Large intestine (tissue), 3 donors: Measurements from ENCODE around the gene MOG. TPM values are rescaled to one million over a fixed set of nuclear protein-coding genes. Genes with fewer than 3 reads are reported as not detected.
"Not testable (repeated sequence)": the region's sequence is repeated elsewhere in the genome, so short reads cannot be mapped to it uniquely, and the experiment has no call there.

Source experiments
- DNase-seq, 2 donors: peaks; one replicate each; pipeline versions ENCODE4 v3.0.0 to v3.0.0-alpha.2; 2013
- H3K27ac ChIP-seq: one replicate; pipeline ENCODE4 v1.5.1; 2013; ENCODE audit warnings: low read length
- H3K27me3 ChIP-seq: 2 replicates; pipeline ENCODE4 v1.6.1; 2013; ENCODE audit warnings: low read length; ENCODE audit not compliant: control insufficient read depth, insufficient read depth
- H3K36me3 ChIP-seq: 2 replicates; pipeline ENCODE4 v1.6.1; 2013; ENCODE audit warnings: low read length; ENCODE audit not compliant: control insufficient read depth, insufficient read depth
- H3K4me1 ChIP-seq: one replicate; pipeline ENCODE4 v1.6.1; 2013; ENCODE audit warnings: low read length; ENCODE audit not compliant: control insufficient read depth, insufficient read depth
- H3K4me3 ChIP-seq: one replicate; pipeline ENCODE4 v1.5.1; 2013; ENCODE audit warnings: low read length
- H3K9me3 ChIP-seq: one replicate; pipeline ENCODE4 v1.6.1; 2013; ENCODE audit warnings: mild to moderate bottlenecking, low read depth, low read length, moderate library complexity; ENCODE audit not compliant: control insufficient read depth
- WGBS: methylation state at CpG from one replicate; pipeline ENCODE4 v1.1.5; 2013; ENCODE audit warnings: low lambda C conversion rate; ENCODE audit not compliant: insufficient coverage; 5-methylcytosine and 5-hydroxymethylcytosine counted together
- polyA plus RNA-seq: library from polyadenylated mRNA; unstranded; fragments of 120-200 nt; gene quantifications from one replicate; pipeline ENCODE4 v1.2.1, GENCODE V29; 2013

Gene MOG
- polyA plus RNA-seq, 1 donor, result 0.04 TPM

DNA sequence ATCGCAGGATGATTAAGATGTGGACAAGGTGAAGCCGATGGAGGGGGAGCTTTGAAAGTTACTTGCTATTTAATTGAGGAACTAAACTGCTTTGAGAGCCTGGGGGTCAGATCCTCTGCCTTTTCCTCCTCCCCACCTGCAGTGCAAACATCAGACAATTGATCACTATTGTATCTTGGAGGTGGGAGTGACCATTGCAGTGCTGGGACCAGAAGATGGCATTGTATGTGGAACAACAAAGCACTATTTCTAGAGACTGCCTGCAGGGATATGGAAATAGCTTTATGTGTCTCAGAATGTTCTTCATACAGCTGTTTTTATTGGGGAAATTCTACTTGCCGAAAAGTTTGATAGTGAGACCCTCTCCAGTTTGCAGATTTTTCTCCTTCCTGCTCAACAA is 4.2 kb downstream of the MOG start:
- no CpG with 5 or more reads among the region's 3 CpGs for WGBS
- H3K27me3 ChIP-seq, result peaks cover 28% of the 10 kb centered on the region
- H3K9me3 ChIP-seq, result no peaks in the 10 kb centered on the region
- no peaks in the 10 kb centered on the region for H3K4me1 ChIP-seq
- no peaks in the 10 kb centered on the region for H3K36me3 ChIP-seq
- H3K27ac ChIP-seq, result no peak overlapping the region
- no peak for DNase-seq
- H3K4me3 ChIP-seq, result no peak overlapping the region

DNA sequence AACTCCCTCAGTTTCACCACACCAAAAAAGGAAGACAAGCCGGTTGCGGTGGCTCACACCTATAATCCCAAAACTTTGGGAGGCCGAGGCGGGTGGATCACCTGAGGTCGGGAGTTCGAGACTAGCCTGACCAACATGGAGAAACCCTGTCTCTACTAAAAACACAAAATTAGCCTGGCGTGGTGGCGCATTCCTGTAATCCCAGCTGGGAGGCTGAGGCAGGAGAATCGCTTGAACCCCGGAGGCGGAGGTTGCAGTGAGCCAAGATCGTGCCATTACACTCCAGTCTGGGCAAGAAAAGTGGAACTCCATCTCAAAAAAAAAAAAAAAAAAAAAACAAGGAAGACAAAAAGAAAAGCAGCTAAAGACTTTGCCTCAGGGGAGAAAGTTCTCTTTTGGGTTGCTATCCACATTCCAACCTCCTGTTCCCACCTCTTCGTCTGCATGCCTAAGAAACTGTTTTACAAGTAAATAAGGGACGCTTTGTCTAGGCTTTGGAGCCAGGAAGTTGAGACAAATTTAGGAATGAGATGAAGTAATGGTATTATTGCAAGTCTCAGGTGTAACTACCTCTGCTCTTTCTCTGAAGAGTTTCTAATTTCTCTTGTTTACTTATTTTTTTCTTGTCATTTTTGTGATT is 4.7 kb downstream of the MOG start:
- peaks cover 30% of the 10 kb centered on the region for H3K27me3 ChIP-seq
- not testable (repeated sequence) for H3K4me1 ChIP-seq, H3K4me3 ChIP-seq, H3K36me3 ChIP-seq, H3K9me3 ChIP-seq, H3K27ac ChIP-seq, DNase-seq
- no CpG with 5 or more reads among the region's 14 CpGs for WGBS

DNA sequence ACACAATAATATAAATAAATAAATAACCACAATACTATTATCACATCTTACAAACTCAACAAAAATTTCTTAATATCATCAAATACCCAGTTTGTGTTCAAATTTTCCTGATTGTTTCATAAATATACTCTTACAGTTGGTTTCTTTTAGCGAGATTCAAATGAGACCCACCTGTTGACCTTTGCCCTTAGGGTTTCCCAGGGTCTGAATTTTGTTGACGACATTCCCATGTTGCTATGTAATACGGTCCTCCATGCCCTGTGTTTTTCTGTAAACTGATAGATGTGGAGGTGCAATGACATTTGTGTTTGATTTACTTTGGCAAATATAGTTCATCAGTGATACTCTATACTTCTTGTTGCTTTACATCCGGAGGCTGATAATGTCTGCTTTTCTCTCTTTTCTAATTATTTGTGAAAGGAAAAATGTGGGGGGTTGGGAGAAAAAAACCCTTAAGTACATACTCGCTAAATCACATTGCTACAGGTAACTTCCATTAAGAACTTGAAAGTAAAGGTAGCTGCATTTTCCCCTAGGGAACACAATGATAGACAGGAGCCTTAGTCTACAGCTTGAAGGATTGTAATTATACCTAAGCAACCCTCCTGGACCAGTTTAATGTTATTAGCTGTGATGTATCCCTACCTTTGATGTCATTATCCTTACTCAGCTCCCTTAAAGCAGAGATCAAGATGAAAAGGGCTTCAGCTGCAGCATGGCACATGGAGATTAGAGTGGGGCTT is 6.6 kb downstream of the MOG start:
- Histone ChIP-seq H3K27me3 (peaks cover 28% of the 10 kb centered on the region), H3K4me3 (no peak overlapping the region), H3K27ac (no peak overlapping the region), H3K36me3 (no peaks in the 10 kb centered on the region), H3K4me1 (no peaks in the 10 kb centered on the region), H3K9me3 (no peaks in the 10 kb centered on the region)
- WGBS, result no CpG with 5 or more reads among the region's 5 CpGs
- DNase-seq, result no peak

DNA sequence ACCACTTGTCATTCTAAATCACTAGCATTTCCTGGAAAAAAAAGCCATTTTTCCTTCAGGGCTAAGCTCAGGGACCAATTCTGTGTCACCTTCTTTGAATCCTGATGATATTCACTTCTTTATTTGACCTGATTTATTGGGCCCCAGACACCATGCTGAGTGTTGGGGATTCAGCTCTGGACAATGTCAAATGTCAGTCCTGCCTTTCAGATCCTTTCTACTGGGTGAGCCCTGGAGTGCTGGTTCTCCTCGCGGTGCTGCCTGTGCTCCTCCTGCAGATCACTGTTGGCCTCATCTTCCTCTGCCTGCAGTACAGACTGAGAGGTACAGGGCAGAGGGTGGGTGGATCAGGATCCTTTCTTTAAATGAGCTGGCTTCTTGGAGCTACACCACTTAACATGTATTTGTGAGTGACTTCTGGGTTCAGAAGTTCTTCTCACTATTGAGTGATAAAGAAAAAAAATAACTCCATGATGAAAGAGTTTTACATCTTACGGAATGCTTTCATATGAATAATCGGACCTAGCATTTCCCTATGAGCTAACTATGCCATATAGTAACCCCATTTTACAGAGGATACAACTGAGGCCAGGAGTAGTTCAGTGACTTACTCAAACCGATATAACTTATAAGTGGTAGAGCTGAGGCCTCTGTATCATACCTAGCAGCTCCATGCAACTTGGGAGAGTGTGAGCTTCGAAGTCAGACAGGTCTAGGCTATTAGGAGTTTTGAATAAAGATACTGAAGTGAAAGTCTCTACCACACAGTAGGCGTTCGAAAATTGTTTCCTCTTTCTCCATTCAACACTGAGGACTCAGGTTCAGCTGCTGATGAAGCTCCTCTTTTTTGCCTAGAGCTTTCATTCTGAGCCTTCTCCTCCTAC is 9.3 kb downstream of the MOG start:
- Histone ChIP-seq H3K4me3 (no peak overlapping the region), H3K27ac (no peak overlapping the region), H3K9me3 (no peaks in the 10 kb centered on the region), H3K4me1 (no peaks in the 10 kb centered on the region), H3K36me3 (no peaks in the 10 kb centered on the region), H3K27me3 (peaks cover 26% of the 10 kb centered on the region)
- WGBS, result 100% methylated on average over 1 of the region's 8 CpGs
- no peak for DNase-seq

DNA sequence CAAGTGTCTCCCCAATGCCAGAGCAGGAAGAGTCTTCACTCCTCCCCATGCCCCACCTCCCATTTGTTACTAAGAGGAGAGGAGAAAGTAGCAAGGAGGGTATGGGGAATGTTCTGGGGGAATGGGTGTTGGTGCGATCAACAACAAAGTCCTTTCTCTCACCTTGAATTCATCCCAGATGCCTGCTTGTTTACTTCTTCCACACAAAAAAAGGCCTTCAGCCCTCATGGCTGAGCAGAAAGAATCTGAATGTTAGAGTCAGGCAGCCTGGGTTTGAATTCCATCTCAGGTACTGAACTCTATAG is 9.9 kb downstream of the MOG start:
- no CpG with 5 or more reads among the region's 1 CpG for WGBS
- Histone ChIP-seq H3K9me3 (no peaks in the 10 kb centered on the region), H3K27ac (no peak overlapping the region), H3K4me3 (no peak overlapping the region), H3K27me3 (peaks cover 20% of the 10 kb centered on the region), H3K4me1 (no peaks in the 10 kb centered on the region), H3K36me3 (no peaks in the 10 kb centered on the region)
- DNase-seq, result no peak

DNA sequence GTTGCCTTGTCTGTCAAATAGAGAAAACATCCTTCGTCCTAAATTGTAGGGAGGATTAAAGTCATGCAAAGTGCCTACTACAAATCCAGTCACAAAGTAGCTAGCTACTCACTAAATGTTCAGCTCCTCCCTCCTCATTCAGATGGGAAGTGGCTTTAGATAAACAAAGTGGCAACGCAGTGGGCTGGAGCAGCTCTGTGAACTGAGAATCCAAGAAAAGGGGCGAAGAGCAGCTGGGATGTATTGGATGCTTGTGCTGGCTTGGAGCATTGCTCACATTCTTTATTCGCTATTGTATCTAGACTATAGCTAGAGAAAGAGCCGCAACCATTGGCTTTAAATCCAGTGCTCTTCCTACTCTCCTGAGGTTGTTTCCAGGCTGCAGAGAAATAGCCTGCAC is 10.3 kb downstream of the MOG start:
- peaks cover 20% of the 10 kb centered on the region for H3K27me3 ChIP-seq
- H3K27ac ChIP-seq, result no peak overlapping the region
- H3K36me3 ChIP-seq, result no peaks in the 10 kb centered on the region
- no peak overlapping the region for H3K4me3 ChIP-seq
- H3K9me3 ChIP-seq, result no peaks in the 10 kb centered on the region
- DNase-seq, result no peak
- WGBS, result no CpG with 5 or more reads among the region's 5 CpGs
- no peaks in the 10 kb centered on the region for H3K4me1 ChIP-seq

DNA sequence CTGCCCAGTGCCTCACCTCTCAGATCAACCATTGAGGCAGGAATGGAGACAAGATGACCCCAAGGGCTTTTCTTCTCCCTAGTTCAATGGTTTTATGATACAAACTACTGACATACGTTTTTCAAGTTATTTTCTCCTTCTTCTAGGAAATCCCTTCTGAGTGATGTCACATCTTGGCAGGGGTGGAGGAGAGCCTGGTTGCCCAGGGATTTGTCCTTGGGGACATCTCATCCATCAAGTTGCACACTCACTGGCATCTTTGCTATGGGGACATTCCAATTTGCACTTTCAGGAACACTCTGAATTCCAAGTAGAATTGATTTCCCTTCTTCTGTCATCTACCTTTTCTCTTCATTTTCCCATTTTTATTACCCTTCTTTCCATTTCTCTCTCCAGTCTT is 14.1 kb downstream of the MOG start:
- H3K9me3 ChIP-seq, result no peaks in the 10 kb centered on the region
- no CpG with 5 or more reads among the region's 1 CpG for WGBS
- peaks cover 14% of the 10 kb centered on the region for H3K27me3 ChIP-seq
- DNase-seq, result no peak
- no peak overlapping the region for H3K27ac ChIP-seq
- H3K36me3 ChIP-seq, result no peaks in the 10 kb centered on the region
- H3K4me3 ChIP-seq, result no peak overlapping the region
- no peaks in the 10 kb centered on the region for H3K4me1 ChIP-seq

DNA sequence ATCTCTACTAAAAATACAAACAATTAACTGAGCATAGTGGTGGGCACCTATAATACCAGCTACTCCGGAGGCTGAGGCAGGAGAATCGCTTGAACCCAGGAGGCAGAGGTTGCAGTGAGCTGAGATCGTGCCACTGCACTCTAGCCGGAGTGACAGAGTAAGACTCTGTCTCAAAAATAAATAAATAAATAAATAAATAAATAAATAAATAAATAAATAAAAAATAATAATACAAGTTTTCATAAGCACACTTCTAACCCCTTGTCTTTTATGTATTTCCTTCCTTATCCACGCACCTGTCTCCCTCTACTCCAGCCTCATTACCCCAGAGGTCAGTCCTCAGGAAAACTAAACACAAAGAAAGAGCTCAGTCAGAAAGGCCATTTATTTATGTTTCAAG is 15.2 kb downstream of the MOG start:
- H3K4me3 ChIP-seq, H3K36me3 ChIP-seq, H3K4me1 ChIP-seq, DNase-seq, H3K27ac ChIP-seq, H3K9me3 ChIP-seq: not testable (repeated sequence)
- peaks cover 11% of the 10 kb centered on the region for H3K27me3 ChIP-seq
- WGBS, result 80% methylated on average over 1 of the region's 5 CpGs

DNA sequence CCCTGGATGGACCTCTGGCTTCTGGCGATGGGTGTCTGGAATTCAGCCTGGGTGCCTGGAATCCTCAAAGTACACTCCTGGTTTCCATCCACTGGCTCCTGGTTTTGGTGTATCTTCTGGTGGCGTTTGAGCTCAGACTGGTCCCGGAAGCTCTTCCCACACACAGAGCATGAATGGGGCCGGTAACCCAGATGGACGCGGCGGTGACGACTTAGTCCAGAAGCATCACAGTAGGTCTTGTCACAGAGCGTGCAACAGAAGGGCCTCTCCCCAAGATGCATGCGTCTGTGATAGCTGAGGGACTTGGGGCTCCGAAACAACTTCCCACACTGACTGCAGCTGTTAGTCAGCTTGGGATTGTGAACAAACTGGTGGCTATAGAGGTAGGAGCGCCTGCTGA is 16.3 kb downstream of the MOG start:
- Histone ChIP-seq H3K4me1 (no peaks in the 10 kb centered on the region), H3K9me3 (no peaks in the 10 kb centered on the region), H3K36me3 (no peaks in the 10 kb centered on the region), H3K27me3 (peaks cover 5% of the 10 kb centered on the region), H3K4me3 (no peak overlapping the region), H3K27ac (no peak overlapping the region)
- DNase-seq, result no peak
- WGBS, result no CpG with 5 or more reads among the region's 12 CpGs

DNA sequence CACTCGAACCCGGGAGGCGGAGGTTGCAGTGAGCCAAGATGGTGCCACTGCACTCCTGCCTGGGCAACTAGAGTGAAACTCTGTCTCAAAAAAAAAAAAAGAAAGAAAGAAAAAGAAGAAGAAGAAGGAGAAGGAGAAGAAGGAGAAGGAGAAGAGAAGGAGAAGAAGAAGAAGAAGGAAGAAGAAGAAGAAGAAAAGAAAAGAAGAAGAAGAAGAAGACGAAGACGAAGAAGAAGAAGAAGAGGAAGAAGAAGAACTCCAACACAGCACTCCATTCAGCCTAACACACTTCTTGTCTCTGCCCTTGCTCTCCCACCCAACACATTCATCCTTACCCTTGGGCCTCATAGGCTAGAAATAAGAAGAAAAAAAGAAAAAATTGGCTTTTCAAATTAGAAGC is 17.1 kb downstream of the MOG start:
- no peak overlapping the region for H3K4me3 ChIP-seq
- DNase-seq, result no peak
- H3K27me3 ChIP-seq, result peaks cover 5% of the 10 kb centered on the region
- H3K36me3 ChIP-seq, result no peaks in the 10 kb centered on the region
- no peaks in the 10 kb centered on the region for H3K9me3 ChIP-seq
- no peaks in the 10 kb centered on the region for H3K4me1 ChIP-seq
- 100% methylated on average over 4 of the region's 5 CpGs for WGBS
- H3K27ac ChIP-seq, result no peak overlapping the region
